ENCODE results near the gene ELMO1. TPM values are rescaled to one million over a fixed set of nuclear protein-coding genes. Genes with fewer than 3 reads are reported as not detected.

ELMO1 gene
- total RNA-seq, 4 donors from 2014 or later, result 58.7 to 293 (median 81.0) TPM

DNA sequence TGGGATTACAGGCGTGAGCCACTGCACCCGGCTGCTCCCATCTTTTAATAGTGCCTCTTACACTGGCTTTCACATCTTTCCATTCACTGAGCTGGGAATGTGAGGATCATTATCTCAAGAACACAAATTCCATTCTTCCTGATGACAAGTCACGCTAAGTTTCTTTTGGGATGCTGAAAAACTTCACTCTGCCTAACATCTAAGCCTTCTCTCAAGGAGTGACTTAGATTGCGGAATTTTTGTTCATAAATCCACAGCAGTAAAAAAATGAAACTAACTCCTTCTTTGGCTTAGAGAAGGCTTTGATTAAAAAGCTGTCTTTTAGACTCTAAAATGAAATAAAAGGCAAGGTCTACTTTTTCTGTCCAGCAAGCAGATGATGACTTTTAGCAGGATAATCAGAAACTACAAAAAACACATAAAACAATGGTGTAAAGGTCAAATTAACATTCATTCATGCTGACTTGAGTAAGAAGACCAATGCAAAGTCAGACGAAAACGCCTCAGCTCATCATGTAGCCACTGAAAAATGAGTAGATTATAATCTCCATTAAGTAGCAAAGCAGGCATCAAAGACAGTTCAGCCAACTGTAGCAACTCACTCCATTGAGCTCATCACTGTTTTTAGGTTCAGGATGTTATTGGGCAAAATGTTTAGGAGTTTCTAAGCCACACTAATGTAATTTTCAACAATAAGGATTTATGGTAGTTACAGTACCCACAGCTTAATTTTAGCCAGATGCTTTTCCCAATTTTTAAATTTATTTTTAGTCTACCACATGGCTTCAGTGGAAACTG, 178.8 kb downstream of the ELMO1 start:
- TF ChIP-seq, protein P1, sequence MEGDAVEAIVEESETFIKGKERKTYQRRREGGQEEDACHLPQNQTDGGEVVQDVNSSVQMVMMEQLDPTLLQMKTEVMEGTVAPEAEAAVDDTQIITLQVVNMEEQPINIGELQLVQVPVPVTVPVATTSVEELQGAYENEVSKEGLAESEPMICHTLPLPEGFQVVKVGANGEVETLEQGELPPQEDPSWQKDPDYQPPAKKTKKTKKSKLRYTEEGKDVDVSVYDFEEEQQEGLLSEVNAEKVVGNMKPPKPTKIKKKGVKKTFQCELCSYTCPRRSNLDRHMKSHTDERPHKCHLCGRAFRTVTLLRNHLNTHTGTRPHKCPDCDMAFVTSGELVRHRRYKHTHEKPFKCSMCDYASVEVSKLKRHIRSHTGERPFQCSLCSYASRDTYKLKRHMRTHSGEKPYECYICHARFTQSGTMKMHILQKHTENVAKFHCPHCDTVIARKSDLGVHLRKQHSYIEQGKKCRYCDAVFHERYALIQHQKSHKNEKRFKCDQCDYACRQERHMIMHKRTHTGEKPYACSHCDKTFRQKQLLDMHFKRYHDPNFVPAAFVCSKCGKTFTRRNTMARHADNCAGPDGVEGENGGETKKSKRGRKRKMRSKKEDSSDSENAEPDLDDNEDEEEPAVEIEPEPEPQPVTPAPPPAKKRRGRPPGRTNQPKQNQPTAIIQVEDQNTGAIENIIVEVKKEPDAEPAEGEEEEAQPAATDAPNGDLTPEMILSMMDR (IDR thresholded peaks at IDR 0.05), result no peak
- no peak for DNase-seq (ENCODE audit: low spot score)
- no peak for ATAC-seq (ENCODE audit: low FRiP score)

DNA sequence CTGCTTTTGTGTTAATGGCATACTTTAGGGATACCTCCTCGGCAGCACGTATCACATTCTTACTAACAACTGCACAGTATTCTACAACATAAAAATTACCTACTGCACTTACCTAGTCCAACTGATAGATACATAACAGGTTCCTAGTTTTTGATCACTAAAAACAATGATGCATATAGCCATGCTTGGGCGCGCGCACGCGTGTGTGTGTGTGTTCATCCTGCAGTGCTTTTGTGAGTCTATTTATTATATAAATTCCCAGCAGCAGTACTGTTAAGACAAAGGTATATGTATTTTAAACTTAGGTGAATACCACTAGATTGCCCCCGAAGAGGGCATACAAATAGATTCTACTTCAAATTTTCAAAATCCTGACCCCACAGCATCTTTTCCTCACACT, 181.4 kb downstream of the ELMO1 start:
- TF ChIP-seq, protein P1 (IDR thresholded peaks at IDR 0.05), result no peak
- ATAC-seq (ENCODE audit: low FRiP score) (no peak), DNase-seq (ENCODE audit: low spot score) (no peak)

DNA sequence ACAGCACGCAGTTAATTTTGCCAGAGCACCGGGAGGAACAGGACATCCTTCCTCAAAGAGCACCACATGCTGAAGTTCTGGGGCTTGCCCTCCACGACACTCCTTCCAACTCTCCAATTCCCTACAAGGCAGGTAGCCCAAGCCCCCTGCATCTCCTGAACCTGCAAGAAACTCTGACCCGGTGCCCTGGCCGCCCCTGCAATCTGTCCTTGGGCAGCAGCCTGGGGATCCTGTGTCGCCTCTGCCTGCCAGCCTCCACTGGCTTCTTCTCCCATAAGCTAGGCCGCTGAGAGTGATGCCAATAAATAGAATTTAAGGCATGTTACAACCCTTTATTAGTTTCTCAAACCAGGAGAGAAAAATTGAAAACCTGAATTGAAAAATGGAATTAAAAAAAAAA, 182.8 kb downstream of the ELMO1 start:
- DNase-seq (ENCODE audit: low spot score) (no peak), ATAC-seq (ENCODE audit: low FRiP score) (no peak)
- TF ChIP-seq, protein P1 (IDR thresholded peaks at IDR 0.05), result no peak

DNA sequence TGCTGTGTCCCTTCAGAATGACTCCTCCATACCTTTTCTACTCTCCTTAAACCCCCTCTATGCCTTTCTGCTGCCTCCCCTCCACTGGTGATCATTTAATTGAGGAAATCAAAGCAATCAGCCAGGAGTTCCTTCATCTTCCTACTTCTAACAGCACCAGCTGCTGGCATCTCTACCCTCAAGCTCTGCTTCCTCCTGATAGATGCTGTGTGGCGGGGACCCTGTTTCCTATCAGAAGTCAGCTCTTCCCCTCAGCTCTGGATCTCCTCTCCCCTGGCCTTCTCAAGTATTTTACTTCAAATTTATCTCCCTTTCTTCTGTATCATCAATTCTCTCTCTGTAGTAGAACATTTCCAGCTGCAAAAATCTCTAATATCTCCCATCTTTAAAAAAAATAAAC, 183.7 kb downstream of the ELMO1 start:
- TF ChIP-seq, protein P1 (IDR thresholded peaks at IDR 0.05), result no peak
- no peak for DNase-seq (ENCODE audit: low spot score)
- no peak for ATAC-seq (ENCODE audit: low FRiP score)

DNA sequence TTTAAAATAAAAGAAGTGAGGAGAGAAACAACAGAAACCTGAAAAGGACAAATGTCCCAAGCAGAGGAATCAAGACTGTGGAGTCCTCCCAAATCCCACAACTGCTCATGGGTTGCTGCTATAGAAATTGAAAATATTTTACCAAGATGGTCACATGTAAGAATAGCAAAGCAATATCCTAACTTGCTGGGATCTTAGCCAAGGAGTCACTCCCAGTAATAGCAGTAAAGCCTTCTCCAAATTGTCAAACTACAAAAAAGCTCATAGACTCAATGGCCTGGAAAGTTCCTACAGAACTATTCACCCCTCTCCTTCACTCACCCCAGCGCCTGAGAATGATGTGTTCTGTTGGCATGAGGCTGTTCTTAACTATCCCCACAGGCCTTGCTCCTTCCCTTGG, 186.5 kb downstream of the ELMO1 start:
- TF ChIP-seq, protein P1 (IDR thresholded peaks at IDR 0.05), result no peak
- DNase-seq (ENCODE audit: low spot score) (no peak), ATAC-seq (ENCODE audit: low FRiP score) (no peak)

DNA sequence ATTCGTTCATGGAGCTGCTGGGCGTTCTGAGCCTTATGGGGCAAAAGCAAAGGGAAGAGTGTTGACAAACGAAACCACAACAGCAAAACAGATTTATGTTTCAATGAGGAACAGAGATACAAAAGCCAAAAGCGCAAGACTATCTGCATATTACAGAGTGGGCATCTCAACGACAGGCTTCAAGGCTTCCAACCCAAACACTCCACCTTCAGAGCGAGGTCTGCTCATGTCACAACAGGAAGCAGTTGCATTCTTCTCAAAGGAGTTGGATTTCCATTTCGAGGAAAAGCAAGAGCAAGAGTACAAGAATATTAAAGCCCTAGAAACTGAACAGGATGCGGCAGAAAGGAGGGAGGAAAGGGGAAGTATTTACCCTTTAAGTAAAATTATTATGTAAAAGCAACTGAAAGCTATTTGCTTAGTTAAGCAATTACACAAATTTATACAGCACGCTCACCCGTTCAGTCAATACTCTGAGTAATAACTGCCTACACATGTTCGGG, 189.3 kb downstream of the ELMO1 start:
- TF ChIP-seq, protein P1 (IDR thresholded peaks at IDR 0.05), result no peak
- DNase-seq (ENCODE audit: low spot score) (no peak), ATAC-seq (ENCODE audit: low FRiP score) (no peak)

DNA sequence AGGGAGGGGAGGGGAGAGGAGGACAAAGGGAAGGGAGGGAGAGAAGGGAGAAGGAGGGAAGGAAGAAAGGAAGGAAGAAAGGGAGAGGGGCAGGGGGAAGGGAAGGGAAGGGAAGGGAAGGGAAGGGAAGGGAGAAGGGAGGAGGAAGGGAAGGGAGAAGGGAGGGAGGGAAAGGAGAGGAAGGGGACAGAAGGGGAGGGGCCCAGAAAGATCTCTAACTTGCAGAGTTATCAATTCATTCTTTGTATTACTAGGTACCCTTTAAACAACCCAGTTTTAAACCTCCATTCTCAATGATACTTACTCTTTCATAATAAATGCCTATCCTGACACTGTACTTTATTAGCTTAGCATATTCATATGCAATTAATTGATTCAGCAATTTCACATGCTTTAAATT, 192.0 kb downstream of the ELMO1 start:
- TF ChIP-seq, protein P1 (IDR thresholded peaks at IDR 0.05), result no peak
- ATAC-seq (ENCODE audit: low FRiP score) (no peak), DNase-seq (ENCODE audit: low spot score) (no peak)
